ENCODE data around the gene ST3GAL6. TPM values are rescaled to one million over a fixed set of nuclear protein-coding genes. Genes with fewer than 3 reads are reported as not detected.

The ST3GAL6 gene
- total and polyA plus RNA-seq, 2 donors (not counting 3 experiments of a cell fraction or from before 2014, with no cell fraction given), result 13.2 to 35.9 TPM

DNA sequence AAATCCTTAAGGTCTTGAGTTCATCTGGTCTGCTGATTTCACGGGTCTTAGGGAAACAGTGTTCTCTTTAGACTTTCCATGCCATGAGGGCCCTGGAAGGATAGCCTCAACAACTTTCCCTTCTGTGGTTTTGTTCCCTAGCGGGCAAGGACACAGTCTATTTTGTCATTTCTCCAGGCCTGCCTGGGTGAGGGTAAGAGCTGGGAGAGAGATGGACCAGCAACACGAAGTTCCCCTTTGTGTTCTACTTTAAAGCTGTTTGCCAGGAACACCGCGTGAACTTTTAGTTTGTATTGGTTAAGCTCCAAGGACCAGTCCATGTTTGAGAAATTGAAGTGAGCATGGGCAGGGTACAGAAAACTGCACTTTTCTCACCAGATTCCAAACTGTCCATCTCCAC lies 20.9 kb downstream of the ST3GAL6 start:
- DNase-seq (ENCODE audit: low read depth, low spot score) (peak; percentile 36), FAIRE-seq (no peak)
- no peaks in the 10 kb centered on the region for H4K20me1 ChIP-seq (replicated peaks; ENCODE audit: control insufficient read depth, extremely low read depth, insufficient read depth, low read length)
- H2AFZ ChIP-seq (ENCODE audit: low read depth, low read length), result no peak overlapping the region
- ChIA-PET CTCF (no interaction called here), POLR2A (no interaction called here)
- H3K9ac ChIP-seq (replicated peaks; ENCODE audit: extremely low read depth, insufficient read depth, low read length), result no peak overlapping the region
- no peak overlapping the region for H3K4me3 ChIP-seq (replicated peaks in 1 of 3; ENCODE audit: insufficient read depth in 1 of 3, low read depth in 1 of 3, low read length in 3 of 3)
- intact Hi-C loops (cut with micrococcal nuclease), result no loop called here
- no TSS peak for BruUV-seq (replicated peaks)
- peaks cover 0 to 12% of the 10 kb centered on the region in 2 experiments for H3K36me3 ChIP-seq (ENCODE audit: control insufficient read depth in 2 of 2, extremely low read depth in 1 of 2, insufficient read depth in 2 of 2, low read length in 2 of 2)
- H3K9me3 ChIP-seq (replicated peaks; ENCODE audit: control insufficient read depth, insufficient read depth, low read length), result no peaks in the 10 kb centered on the region
- no peaks in the 10 kb centered on the region for H3K79me2 ChIP-seq (ENCODE audit: control insufficient read depth, insufficient read depth, low read length)
- no peaks in the 10 kb centered on the region for H3K9me1 ChIP-seq (replicated peaks; ENCODE audit: control insufficient read depth, extremely low read depth, insufficient read depth, low read length)
- H3K27ac ChIP-seq (ENCODE audit: insufficient read depth, low read depth, low read length), result no peak overlapping the region
- TF ChIP-seq GATA2 (IDR thresholded peaks at IDR 0.05; ENCODE audit: insufficient read depth, insufficient read length, low read depth, low read length) (no peak), POLR2AphosphoS5 (IDR thresholded peaks at IDR 0.05; ENCODE audit: insufficient read depth, low read depth, low read length) (no peak), EZH2 (IDR thresholded peaks at IDR 0.05; ENCODE audit: borderline replicate concordance, low read depth, low read length, severe bottlenecking) (no peak), POLR2A (IDR thresholded peaks at IDR 0.05; ENCODE audit: low read depth, low read length) (no peak), MYC (IDR thresholded peaks at IDR 0.05; ENCODE audit: low read depth, low read length) (no peak), FOS (IDR thresholded peaks at IDR 0.05; ENCODE audit: borderline replicate concordance, insufficient read depth, low read length) (no peak), JUN (IDR thresholded peaks at IDR 0.05; ENCODE audit: borderline replicate concordance, insufficient read depth, insufficient read length, low read depth) (no peak)
- TF ChIP-seq, protein P1, sequence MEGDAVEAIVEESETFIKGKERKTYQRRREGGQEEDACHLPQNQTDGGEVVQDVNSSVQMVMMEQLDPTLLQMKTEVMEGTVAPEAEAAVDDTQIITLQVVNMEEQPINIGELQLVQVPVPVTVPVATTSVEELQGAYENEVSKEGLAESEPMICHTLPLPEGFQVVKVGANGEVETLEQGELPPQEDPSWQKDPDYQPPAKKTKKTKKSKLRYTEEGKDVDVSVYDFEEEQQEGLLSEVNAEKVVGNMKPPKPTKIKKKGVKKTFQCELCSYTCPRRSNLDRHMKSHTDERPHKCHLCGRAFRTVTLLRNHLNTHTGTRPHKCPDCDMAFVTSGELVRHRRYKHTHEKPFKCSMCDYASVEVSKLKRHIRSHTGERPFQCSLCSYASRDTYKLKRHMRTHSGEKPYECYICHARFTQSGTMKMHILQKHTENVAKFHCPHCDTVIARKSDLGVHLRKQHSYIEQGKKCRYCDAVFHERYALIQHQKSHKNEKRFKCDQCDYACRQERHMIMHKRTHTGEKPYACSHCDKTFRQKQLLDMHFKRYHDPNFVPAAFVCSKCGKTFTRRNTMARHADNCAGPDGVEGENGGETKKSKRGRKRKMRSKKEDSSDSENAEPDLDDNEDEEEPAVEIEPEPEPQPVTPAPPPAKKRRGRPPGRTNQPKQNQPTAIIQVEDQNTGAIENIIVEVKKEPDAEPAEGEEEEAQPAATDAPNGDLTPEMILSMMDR (IDR thresholded peaks at IDR 0.05; ENCODE audit: extremely low read depth in 1 of 2, insufficient read depth in 1 of 2, low read depth in 1 of 2, low read length in 2 of 2), result no peak
- TF ChIP-seq, protein P2, sequence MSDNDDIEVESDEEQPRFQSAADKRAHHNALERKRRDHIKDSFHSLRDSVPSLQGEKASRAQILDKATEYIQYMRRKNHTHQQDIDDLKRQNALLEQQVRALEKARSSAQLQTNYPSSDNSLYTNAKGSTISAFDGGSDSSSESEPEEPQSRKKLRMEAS (IDR thresholded peaks at IDR 0.05; ENCODE audit: insufficient read depth, insufficient read length), result no peak
- H3K4me1 ChIP-seq (ENCODE audit: control insufficient read depth, extremely low read depth, insufficient read depth, low read length), result peaks cover 32% of the 10 kb centered on the region
- no peak overlapping the region for H3K4me2 ChIP-seq (ENCODE audit: insufficient read depth, low read length)
- H3K27me3 ChIP-seq (ENCODE audit: control insufficient read depth in 2 of 2, insufficient read depth in 2 of 2, low read length in 2 of 2), result no peaks in the 10 kb centered on the region
- dilution Hi-C loops (cut with MboI; ENCODE audit: extremely low pct_ligation_motif_present, low sequenced_read_pairs), result no loop called here

Measured in endothelial cell of umbilical vein (primary cell).